Natural killer cell (primary cell): ENCODE data around the gene ADAMTS3. TPM values are rescaled to one million over a fixed set of nuclear protein-coding genes. Genes with fewer than 3 reads are reported as not detected.

Experiments
- ATAC-seq, 3 donors: fragments of 150-1000 bp in 2 of 3; fragments of 200-7000 bp in 1 of 3; cut with Tn5 transposase; 1 replicate in 1 of 3; 2 replicates in 2 of 3; pipeline ENCODE4 v1.10.0; 2021; ENCODE audit warnings: mild to moderate bottlenecking in 2 of 3, moderate library complexity in 2 of 3
- DNase-seq, 2 donors: peaks; one replicate each; pipeline versions ENCODE4 v3.0.0 to v3.0.0-alpha.2; 2013 to 2021; ENCODE audit warnings: mixed read lengths in 1 of 2
- H3K27ac ChIP-seq: one replicate; pipeline ENCODE4 v1.5.1; 2013; ENCODE audit warnings: mild to moderate bottlenecking, low read length
- H3K27me3 ChIP-seq: one replicate; pipeline ENCODE4 v1.6.1; 2013; ENCODE audit warnings: low read length; ENCODE audit not compliant: control insufficient read depth, insufficient read depth
- H3K36me3 ChIP-seq: one replicate; pipeline ENCODE4 v1.6.1; 2013; ENCODE audit warnings: low read length; ENCODE audit not compliant: control insufficient read depth, insufficient read depth
- H3K4me1 ChIP-seq: one replicate; pipeline ENCODE4 v1.6.1; 2013; ENCODE audit warnings: low read length; ENCODE audit not compliant: control insufficient read depth, insufficient read depth
- H3K4me3 ChIP-seq: one replicate; pipeline ENCODE4 v1.5.1; 2013; ENCODE audit warnings: low read length
- H3K9me3 ChIP-seq: one replicate; pipeline ENCODE4 v1.6.1; 2013; ENCODE audit warnings: low read length; ENCODE audit not compliant: control insufficient read depth, insufficient read depth
- H3K27ac Mint-ChIP-seq, 2 donors: one replicate each; pipeline ENCODE4 v1.8.0; 2022; ENCODE audit warnings: mild to moderate bottlenecking in 2 of 2, mixed read lengths in 2 of 2, moderate library complexity in 1 of 2
- H3K27me3 Mint-ChIP-seq, 2 donors: one replicate each; pipeline ENCODE4 v1.8.0; 2022; ENCODE audit warnings: low read depth in 2 of 2, mixed read lengths in 2 of 2
- H3K36me3 Mint-ChIP-seq: one replicate; pipeline ENCODE4 v1.8.0; 2022; ENCODE audit warnings: mixed read lengths
- H3K4me1 Mint-ChIP-seq, 2 donors: one replicate each; pipeline ENCODE4 v1.8.0; 2022; ENCODE audit warnings: mixed read lengths in 2 of 2
- H3K4me3 Mint-ChIP-seq: one replicate; pipeline ENCODE4 v1.8.0; 2022; ENCODE audit warnings: mild to moderate bottlenecking, moderate library complexity, mixed read lengths
- H3K9me3 Mint-ChIP-seq, 2 donors: one replicate each; pipeline ENCODE4 v1.8.0; 2022; ENCODE audit warnings: mixed read lengths in 2 of 2
- CTCF ChIP-seq: fragments of 200-600 bp; IDR thresholded peaks from one replicate; pipeline ENCODE4 v1.8.0; 2022; ENCODE audit warnings: antibody characterized with exemption
- intact Hi-C: fragments of 100-400 bp; cut with micrococcal nuclease; formaldehyde crosslinking; loops from one replicate; pipeline ENCODE4 v1.14.2; 2022
- total RNA-seq, 4 donors: library from RNA; stranded (reverse); fragments of 120-200 nt in 1 of 4; gene quantifications; one replicate each; pipeline versions ENCODE4 v1.2.3 to v1.2.4, GENCODE V29; 2013 to 2022

The ADAMTS3 gene
- total RNA-seq, 3 donors from 2014 or later (not counting 1 experiment from before 2014, with no cell fraction given) = 0.30 TPM; not detected in 2

GRCh38 chr4:72239487-72240116, 329.4 kb downstream of the ADAMTS3 start:
- intact Hi-C loops = no loop called here
- no peak overlapping the region for H3K4me3 ChIP-seq
- no peaks in the 10 kb centered on the region for H3K9me3 ChIP-seq
- no peaks in the 10 kb centered on the region for H3K4me1 ChIP-seq
- no peak overlapping the region for H3K4me3 Mint-ChIP-seq
- no peak overlapping the region for H3K27ac ChIP-seq
- H3K9me3 Mint-ChIP-seq = peaks cover 4 to 9% of the 10 kb centered on the region in 2 donors
- no peak for ATAC-seq
- no peak overlapping the region for H3K27ac Mint-ChIP-seq
- DNase-seq = no peak
- H3K4me1 Mint-ChIP-seq = no peaks in the 10 kb centered on the region
- no peaks in the 10 kb centered on the region for H3K36me3 ChIP-seq
- H3K36me3 Mint-ChIP-seq = no peaks in the 10 kb centered on the region
- no peaks in the 10 kb centered on the region for H3K27me3 ChIP-seq
- TF ChIP-seq CTCF = no peak
- no peaks in the 10 kb centered on the region for H3K27me3 Mint-ChIP-seq
